SK-N-SH treated with all-trans-retinoic acid at 6 μM for 48 hours (cell line): ENCODE results near the gene CLTCL1.

Experiments
- PATZ1 ChIP-seq: fragments of 250-450 bp; sonication (Bioruptor Pico); IDR thresholded peaks from 2 replicates; pipeline ENCODE4 v1.8.0; 2020; ENCODE audit warnings: mild to moderate bottlenecking, moderate library complexity, borderline replicate concordance
- TSHZ2 ChIP-seq: fragments of 250-450 bp; sonication (Bioruptor Pico); IDR thresholded peaks from 2 replicates; pipeline ENCODE4 v1.5.0; 2020; ENCODE audit warnings: mild to moderate bottlenecking, moderate library complexity
- ZNF70 ChIP-seq: fragments of 450-650 bp; formaldehyde crosslinking; IDR thresholded peaks from 2 replicates; pipeline ENCODE4 v1.5.0; 2020; ENCODE audit warnings: mild to moderate bottlenecking, moderate library complexity

GRCh38 chr22:19238900-19239299 is 52.6 kb downstream of the CLTCL1 start:
- TF ChIP-seq TSHZ2 (CRISPR knock-in tag) (no peak), PATZ1 (CRISPR knock-in tag) (no peak), ZNF70 (CRISPR knock-in tag) (no peak)
